Measurements from ENCODE around the gene VIT. TPM values are rescaled to one million over a fixed set of nuclear protein-coding genes. Genes with fewer than 3 reads are reported as not detected.
"Not testable (repeated sequence)": the region's sequence is repeated elsewhere in the genome, so short reads cannot be mapped to it uniquely, and the experiment has no call there.

Gene VIT
- total RNA-seq, 1 donor from 2014 or later: not detected

GRCh38 chr2:36683002-36683401, 13.5 kb upstream of the VIT start:
- H3K4me3 Mint-ChIP-seq (ENCODE audit: unreplicated experiment): no peak overlapping the region
- peaks cover 5% of the 10 kb centered on the region for H3K36me3 Mint-ChIP-seq (ENCODE audit: unreplicated experiment)
- TF ChIP-seq CTCF (IDR thresholded peaks at IDR 0.05; ENCODE audit: partially characterized antibody, unreplicated experiment): no peak
- no peak overlapping the region for H3K27ac Mint-ChIP-seq (ENCODE audit: unreplicated experiment)
- H3K27me3 Mint-ChIP-seq (ENCODE audit: unreplicated experiment): peaks cover 3% of the 10 kb centered on the region
- peaks cover 3% of the 10 kb centered on the region for H3K9me3 Mint-ChIP-seq (ENCODE audit: unreplicated experiment)
- DNase-seq: no peak
- no peaks in the 10 kb centered on the region for H3K4me1 Mint-ChIP-seq (ENCODE audit: low read depth, unreplicated experiment)

GRCh38 chr2:36688291-36688690, 8.2 kb upstream of the VIT start:
- DNase-seq; H3K27me3 Mint-ChIP-seq (ENCODE audit: unreplicated experiment); H3K4me3 Mint-ChIP-seq (ENCODE audit: unreplicated experiment); H3K27ac Mint-ChIP-seq (ENCODE audit: unreplicated experiment); H3K9me3 Mint-ChIP-seq (ENCODE audit: unreplicated experiment); H3K36me3 Mint-ChIP-seq (ENCODE audit: unreplicated experiment); H3K4me1 Mint-ChIP-seq (ENCODE audit: low read depth, unreplicated experiment): not testable (repeated sequence)

- H3K36me3 Mint-ChIP-seq (ENCODE audit: unreplicated experiment); H3K4me3 Mint-ChIP-seq (ENCODE audit: unreplicated experiment); H3K4me1 Mint-ChIP-seq (ENCODE audit: low read depth, unreplicated experiment); H3K27ac Mint-ChIP-seq (ENCODE audit: unreplicated experiment); DNase-seq; H3K9me3 Mint-ChIP-seq (ENCODE audit: unreplicated experiment); H3K27me3 Mint-ChIP-seq (ENCODE audit: unreplicated experiment): not testable (repeated sequence)
Observed at GRCh38 chr2:36689013-36689412, 7.5 kb upstream of the VIT start.

GRCh38 chr2:36692121-36692520, 4.4 kb upstream of the VIT start:
- no peak for TF ChIP-seq CTCF (IDR thresholded peaks at IDR 0.05; ENCODE audit: partially characterized antibody, unreplicated experiment)
- no peak overlapping the region for H3K27ac Mint-ChIP-seq (ENCODE audit: unreplicated experiment)

GRCh38 chr2:36693825-36694224, 2.7 kb upstream of the VIT start:
- Mint-ChIP-seq H3K27ac (ENCODE audit: unreplicated experiment) (no peak overlapping the region), H3K9me3 (ENCODE audit: unreplicated experiment) (peaks cover 3% of the 10 kb centered on the region), H3K27me3 (ENCODE audit: unreplicated experiment) (no peaks in the 10 kb centered on the region), H3K4me3 (ENCODE audit: unreplicated experiment) (no peak overlapping the region), H3K4me1 (ENCODE audit: low read depth, unreplicated experiment) (no peaks in the 10 kb centered on the region), H3K36me3 (ENCODE audit: unreplicated experiment) (no peaks in the 10 kb centered on the region)
- DNase-seq: no peak
- no peak for TF ChIP-seq CTCF (IDR thresholded peaks at IDR 0.05; ENCODE audit: partially characterized antibody, unreplicated experiment)

More at GRCh38 chr2:36692121-36692520, 4.4 kb upstream of the VIT start:
- Mint-ChIP-seq H3K27me3 (ENCODE audit: unreplicated experiment) (no peaks in the 10 kb centered on the region), H3K4me1 (ENCODE audit: low read depth, unreplicated experiment) (no peaks in the 10 kb centered on the region), H3K36me3 (ENCODE audit: unreplicated experiment) (no peaks in the 10 kb centered on the region), H3K9me3 (ENCODE audit: unreplicated experiment) (peaks cover 6% of the 10 kb centered on the region), H3K4me3 (ENCODE audit: unreplicated experiment) (no peak overlapping the region)
- DNase-seq: no peak

- Mint-ChIP-seq H3K4me1 (ENCODE audit: low read depth, unreplicated experiment) (no peaks in the 10 kb centered on the region), H3K4me3 (ENCODE audit: unreplicated experiment) (no peak overlapping the region), H3K27me3 (ENCODE audit: unreplicated experiment) (no peaks in the 10 kb centered on the region), H3K9me3 (ENCODE audit: unreplicated experiment) (peaks cover 3% of the 10 kb centered on the region), H3K36me3 (ENCODE audit: unreplicated experiment) (no peaks in the 10 kb centered on the region), H3K27ac (ENCODE audit: unreplicated experiment) (no peak overlapping the region)
- DNase-seq: no peak
- TF ChIP-seq CTCF (IDR thresholded peaks at IDR 0.05; ENCODE audit: partially characterized antibody, unreplicated experiment): no peak
Observed at GRCh38 chr2:36695746-36696415, 626 bp upstream of the VIT start.
